Panc1 (cell line): ENCODE results near the gene ADAT3.

Source experiments
- CTCF ChIP-seq: fragments of 450-650 bp; IDR thresholded peaks from 2 replicates; pipeline ENCODE4 v1.5.1; 2017; ENCODE audit warnings: mild to moderate bottlenecking
- POLR2AphosphoS5 ChIP-seq: IDR thresholded peaks from 2 replicates; pipeline ENCODE4 v1.6.1; 2012; ENCODE audit warnings: mild to moderate bottlenecking, low read depth, low read length, moderate library complexity

DNA sequence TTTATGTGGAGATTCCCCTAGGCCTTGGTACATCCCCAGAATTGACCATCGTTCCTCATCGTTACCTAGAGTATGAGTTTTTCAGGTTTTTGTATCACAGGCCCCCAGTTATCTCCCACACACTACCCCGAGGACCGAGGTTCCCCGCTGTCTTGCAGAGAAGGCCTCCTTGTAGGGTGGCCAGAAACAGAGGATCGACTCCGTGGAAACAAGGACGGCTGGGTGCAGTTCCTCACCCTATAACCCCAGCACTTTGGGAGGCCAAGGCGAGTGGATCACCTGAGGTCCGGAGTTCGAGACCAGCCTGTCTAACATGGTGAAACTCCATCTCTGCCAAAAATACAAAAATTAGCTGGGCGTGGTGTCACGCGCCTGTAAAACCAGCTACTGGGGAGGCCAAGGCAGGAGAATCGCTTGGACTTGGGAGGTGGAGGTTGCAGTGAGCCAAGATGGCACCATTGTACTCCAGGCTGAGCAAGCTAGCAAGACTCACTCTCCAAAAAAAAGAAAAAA, 720 bp downstream of the ADAT3 start:
- TF ChIP-seq CTCF (no peak), POLR2AphosphoS5 (no peak)
